HPDE6-E6E7 (cell line): ENCODE results near the gene OR51B6.
A peak's percentile ranks its signal among the peaks of the same experiment; 100 is the strongest.
"Not testable (repeated sequence)": the region's sequence is repeated elsewhere in the genome, so short reads cannot be mapped to it uniquely, and the experiment has no call there.

Source experiments
- DNase-seq: peaks from one replicate; pipeline ENCODE4 v3.0.0; 2011; ENCODE audit warnings: missing footprints; ENCODE audit errors: extremely low spot score

OR51B6 gene

GRCh38 chr11:5366365-5366764 is 15.1 kb downstream of the OR51B6 start:
- not testable (repeated sequence) for DNase-seq

- no peak for DNase-seq
Observed at GRCh38 chr11:5366856-5367255, 15.5 kb downstream of the OR51B6 start.

- DNase-seq = no peak
Observed at GRCh38 chr11:5367448-5368074, 16.3 kb downstream of the OR51B6 start.

GRCh38 chr11:5368502-5369043 is 17.3 kb downstream of the OR51B6 start:
- no peak for DNase-seq

GRCh38 chr11:5369789-5370188 is 18.5 kb downstream of the OR51B6 start:
- DNase-seq = no peak

- DNase-seq = peak; percentile 45
Observed at GRCh38 chr11:5380740-5381342, 29.5 kb downstream of the OR51B6 start.

- no peak for DNase-seq
Observed at GRCh38 chr11:5383576-5383975, 32.3 kb downstream of the OR51B6 start, which contains the start of gene OR51M1. Gene OR51M1, plus strand, starts transcription at chr11:5383812. Its CDS starts 5,587 bp downstream, at chr11:5389399.

GRCh38 chr11:5384335-5384734 is 33.0 kb downstream of the OR51B6 start:
- no peak for DNase-seq

GRCh38 chr11:5390210-5390609 is 38.9 kb downstream of the OR51B6 start:
- no peak for DNase-seq

- no peak for DNase-seq
Observed at GRCh38 chr11:5394091-5394490, 42.8 kb downstream of the OR51B6 start.

- DNase-seq = no peak
Observed at GRCh38 chr11:5398936-5399335, 47.6 kb downstream of the OR51B6 start.
